GOT3 (cell line): ENCODE results near the gene PLXDC1.
A peak's percentile ranks its signal among the peaks of the same experiment; 100 is the strongest.
"Not testable (repeated sequence)": the region's sequence is repeated elsewhere in the genome, so short reads cannot be mapped to it uniquely, and the experiment has no call there.

Experiments used
- DNase-seq: peaks from one replicate; lab custom pipeline; 2025; ENCODE audit warnings: mixed read lengths; lab: John Stamatoyannopoulos, UW

Gene PLXDC1

DNA sequence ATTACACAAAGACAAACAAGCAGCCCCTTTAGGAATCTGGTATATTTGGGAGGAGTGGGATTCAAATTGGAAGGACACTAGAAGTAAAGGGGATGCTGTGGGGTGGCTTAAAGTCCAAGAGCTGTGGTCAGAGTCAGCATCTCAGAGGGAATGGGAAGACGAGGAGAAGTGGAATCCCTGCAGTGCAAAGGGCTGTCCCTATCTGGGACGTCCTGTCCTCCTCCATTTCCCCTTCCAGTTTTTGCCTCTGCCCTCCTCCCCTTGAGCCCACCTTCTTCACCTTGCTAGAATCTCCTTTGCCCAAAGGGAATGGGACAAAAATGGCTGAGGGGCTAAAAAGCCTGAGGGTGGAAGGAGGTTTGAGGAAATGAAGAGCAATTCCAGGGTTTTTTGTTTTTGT lies 4.2 kb upstream of the PLXDC1 start:
- DNase-seq = no peak

DNA sequence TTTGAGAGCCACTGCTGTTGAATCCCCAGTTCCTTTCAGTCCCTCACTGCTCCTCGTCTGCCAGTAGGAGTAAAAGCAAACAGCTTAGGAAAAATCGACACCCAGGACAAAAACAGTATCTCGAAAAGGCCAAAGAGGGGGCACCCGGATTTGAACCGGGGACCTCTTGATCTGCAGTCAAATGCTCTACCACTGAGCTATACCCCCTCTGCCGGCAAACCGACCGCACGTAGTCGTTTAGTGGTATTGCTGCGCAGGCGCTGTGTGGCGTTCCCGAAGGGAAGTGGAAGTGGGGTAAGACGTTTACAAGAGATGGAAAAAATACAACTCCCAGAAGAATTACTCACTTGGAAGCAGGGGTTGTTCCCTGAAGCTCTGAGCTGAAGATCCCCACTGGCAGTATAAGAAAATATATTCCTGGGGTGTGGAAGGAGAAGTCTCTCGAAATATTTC lies 2.2 kb upstream of the PLXDC1 start:
- DNase-seq = peak; percentile 83

DNA sequence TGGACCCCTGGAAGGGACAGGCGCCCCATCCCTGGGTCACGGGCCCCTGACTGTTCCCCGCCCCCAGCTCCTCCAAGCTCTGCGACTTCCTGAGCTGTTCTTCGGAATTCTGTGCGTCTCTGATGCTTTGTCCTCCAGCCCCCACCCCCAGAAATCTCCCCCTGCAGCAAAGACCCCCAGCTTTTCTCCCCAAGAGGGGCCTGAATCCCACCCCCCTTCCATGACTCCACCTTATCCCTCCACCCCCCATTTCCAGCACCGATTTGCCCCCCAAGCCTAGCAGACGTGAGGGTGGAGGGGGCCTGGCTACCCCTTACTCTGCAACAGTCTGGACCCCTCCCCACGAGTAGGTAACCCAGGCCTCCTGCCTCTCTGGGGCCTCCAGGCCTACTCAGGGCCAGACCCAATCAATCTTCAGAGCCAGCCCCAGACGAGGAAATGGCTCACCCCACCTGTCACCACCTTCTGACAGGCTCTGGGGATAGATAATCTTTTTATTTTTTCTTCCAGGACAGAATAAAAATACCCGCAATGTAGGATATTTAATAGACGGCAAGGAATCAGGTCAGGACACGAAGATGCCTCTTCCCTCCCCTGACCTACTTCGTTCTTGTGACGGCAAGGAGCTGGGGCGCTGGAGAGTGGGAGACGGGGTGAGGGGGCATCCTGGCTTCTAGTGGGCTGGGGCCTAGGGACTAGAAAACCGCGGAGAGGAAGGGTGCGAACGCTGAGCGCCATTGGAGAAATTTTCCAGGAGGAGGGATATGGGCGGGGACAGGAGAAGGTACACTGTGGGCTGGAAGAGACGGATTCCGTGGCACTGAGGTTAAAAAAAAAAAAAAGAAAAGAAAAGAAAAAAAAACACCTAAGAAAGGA lies 744 bp upstream of the PLXDC1 start:
- DNase-seq = no peak

- no peak for DNase-seq
Measured at GRCh38 chr17:39150795-39151149, 665 bp downstream of the PLXDC1 start.

DNA sequence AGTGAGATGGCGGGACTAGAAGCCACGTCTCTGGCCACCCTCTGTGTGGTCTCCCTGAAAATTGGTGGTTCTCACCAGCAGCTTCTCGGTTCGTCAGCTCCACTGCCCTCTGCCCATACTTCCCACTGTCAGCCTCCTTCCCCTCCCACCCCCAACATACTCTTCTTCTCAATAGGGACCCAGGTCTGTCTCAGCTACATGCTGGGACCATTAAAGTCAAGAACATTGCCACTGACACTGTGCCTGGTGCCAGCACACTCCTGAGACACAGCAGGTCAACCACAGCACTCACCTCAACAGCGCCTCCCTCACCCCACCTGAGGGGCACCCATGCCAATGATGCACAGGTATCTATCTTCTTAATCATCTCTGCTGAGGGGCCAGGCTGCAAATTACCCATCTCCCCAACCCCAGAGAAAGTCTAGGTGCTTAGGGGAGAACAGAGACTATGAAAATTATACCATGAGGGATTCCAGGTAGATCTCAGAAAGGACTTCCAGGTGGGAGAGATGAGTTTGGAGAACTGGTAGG lies 1.3 kb downstream of the PLXDC1 start:
- DNase-seq = no peak

DNA sequence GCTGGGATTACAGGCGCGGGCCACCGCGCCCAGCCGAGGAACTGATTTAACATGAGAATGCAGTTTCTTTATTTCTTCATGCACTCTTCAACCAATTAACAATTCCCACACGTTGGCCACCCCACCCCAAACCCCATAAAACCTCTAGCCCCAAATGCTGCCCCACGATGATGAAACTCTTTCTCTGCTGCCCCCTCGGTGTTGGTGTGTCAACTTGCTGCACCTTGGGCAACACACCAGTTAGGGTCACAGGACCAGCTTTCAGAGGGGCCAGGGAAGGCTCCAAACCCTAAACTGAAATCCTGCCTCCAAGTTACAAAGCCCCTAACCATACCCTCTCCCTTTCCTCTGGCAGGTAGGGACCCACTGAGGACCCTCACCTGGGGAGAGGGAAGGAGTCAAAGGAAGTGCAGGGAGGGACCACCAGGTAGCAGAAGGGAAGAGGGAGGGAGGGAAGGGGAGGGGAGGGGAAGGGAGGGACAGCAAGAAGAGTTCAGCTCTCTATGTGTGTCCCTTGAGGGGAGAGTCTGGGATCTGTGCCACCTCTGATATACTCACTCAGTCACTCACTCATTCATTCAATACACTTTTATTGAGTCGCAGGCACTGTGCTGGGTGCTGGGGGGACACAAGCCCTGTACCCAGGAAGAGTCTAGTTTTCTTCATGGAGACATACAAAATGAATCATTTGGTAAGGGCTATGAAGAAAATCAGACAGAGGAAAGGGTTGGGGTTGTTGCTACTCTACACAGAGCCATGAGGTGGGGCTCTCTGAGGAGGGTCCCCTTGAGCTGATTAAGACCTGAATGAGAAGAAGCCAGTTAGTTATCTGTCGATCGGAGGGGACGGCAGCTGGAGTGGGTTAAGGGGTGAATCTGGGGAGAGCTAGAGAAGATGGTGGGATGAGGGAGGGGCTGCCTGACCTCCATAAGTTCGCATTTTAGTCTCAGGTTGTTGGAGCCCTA lies 3.9 kb downstream of the PLXDC1 start:
- no peak for DNase-seq

DNA sequence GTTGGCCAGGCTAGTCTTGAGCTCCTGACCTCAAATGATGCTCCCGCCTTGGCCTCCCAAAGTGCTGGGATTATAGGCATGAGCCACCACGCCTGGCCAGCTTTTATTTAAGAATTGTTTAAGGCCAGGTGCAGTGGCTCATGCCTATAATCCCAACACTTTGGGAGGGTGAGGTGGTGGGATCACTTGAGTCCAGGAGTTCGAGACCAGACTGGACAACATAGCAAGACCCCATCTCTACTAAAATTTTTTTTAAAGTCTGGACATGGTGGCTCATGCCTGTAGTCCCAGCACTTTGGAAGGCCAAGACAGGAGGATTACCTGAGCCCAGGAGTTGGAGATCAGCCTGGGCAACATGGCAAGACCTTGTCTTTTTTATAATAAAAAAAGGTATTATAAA lies 5.2 kb downstream of the PLXDC1 start:
- DNase-seq = no peak

DNA sequence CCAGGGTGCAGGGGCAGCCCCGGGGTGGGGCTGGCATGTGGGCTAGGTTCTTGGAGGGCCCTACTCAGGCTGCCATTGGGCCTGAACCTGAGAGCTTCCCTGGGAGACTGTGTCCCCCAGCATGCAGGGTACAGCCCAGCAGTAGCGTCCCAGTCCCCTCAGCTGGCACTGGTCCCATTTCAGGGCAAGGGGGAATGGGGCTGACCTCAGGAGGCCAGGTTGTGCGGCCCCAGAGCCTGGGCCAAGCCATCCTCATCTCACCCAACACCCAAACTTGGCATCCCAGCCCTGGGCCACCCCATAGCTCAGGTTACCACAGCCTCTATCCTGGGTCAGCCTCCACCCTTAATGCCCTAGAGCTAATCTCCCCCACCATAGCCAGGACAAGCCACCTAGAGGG lies 6.3 kb downstream of the PLXDC1 start:
- DNase-seq = no peak

DNA sequence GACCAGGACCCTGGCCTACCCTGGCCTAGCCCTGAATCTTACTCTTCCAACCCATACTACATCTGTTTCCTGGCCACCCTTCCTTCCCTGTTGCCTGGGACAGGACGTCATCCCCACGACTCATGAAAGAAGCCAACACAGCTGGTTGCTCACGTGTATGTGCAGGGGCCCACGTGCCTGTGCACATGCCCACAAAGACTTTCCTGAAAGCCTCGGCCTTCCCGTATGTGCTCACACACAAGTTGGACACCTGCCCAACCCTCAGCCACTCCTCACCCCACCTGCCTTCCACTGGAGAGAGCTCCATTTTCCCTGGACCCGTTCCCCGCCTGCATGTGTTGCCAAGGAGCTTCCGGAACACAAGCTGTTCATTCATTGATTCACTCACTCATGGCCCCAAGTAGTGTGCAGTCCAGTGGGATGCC lies 7.0 kb downstream of the PLXDC1 start:
- no peak for DNase-seq

DNA sequence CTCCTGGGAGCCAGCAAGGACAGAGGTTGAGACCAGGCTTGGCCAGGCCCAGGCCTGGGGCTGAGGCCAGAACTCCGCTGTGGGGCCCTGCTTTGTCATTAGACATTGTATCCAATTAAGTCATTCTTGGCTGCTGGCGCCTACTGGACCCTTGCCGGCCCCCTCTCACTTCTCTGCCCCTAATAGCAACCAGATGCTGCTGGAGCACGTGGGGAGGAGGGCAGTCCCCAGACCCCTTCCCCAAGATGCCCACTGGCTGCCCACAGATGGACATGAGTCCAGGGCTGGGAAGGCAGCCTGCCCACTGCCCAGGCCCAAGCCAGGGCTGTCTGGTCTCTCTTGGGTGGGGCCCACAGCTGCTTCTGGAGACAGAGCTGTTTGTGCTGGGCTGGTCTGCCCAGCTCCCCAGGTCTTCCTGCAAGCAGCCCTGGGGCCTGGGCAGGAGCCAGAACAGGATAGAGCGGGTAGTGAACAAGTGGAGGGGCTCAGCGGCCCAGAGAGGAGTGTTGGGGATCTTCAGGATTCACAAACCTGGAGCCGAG lies 7.8 kb downstream of the PLXDC1 start:
- no peak for DNase-seq

GRCh38 chr17:39141915-39142664 lies 9.3 kb downstream of the PLXDC1 start:
- no peak for DNase-seq

GRCh38 chr17:39141294-39141693 lies 10.1 kb downstream of the PLXDC1 start:
- no peak for DNase-seq

DNA sequence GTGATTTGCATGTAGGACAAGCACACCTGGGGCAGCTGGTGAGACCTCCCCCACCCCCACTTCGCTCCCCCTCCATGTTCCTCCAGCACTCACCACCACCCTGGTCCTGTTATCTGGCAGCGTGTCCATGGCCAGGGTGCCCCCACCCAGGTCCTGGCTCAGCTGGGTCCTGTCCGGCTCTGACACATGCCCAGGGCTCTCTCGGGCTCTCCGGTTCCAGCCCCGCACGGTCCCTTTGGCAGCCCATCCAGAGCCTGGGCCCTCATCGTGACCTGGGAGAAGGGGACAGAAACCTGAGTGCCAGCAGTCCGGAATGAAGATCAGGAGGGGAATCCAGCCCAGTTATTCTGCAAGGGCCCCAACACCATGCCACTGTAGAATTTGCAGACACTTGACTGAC lies 11.9 kb downstream of the PLXDC1 start:
- DNase-seq = no peak

- DNase-seq = no peak
Measured at GRCh38 chr17:39139161-39139511, 12.3 kb downstream of the PLXDC1 start.

- DNase-seq = no peak
Measured at GRCh38 chr17:39138431-39139160, 12.8 kb downstream of the PLXDC1 start.

DNA sequence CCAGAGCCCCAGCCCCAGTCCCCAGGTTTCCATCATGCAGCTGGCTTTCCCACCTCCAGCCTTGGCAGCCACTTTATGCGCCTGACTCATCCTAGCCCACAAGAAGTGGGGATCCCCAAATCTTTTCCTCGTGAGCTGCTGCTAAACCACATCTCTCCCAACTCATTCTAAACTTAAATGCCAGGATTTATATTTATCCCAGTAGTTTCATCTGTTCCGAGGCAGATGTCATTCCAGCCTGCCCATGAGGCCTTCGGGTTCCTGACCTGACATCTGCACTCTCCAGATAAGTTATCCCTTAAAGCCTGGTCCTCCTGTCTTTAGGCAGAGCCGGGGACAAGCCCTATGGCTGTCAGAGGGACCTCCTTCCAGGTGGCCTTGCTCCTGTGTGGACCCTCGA lies 16.6 kb downstream of the PLXDC1 start:
- DNase-seq = no peak

- DNase-seq = no peak
Measured at GRCh38 chr17:39132192-39132610, 19.2 kb downstream of the PLXDC1 start.

GRCh38 chr17:39131616-39132015 lies 19.8 kb downstream of the PLXDC1 start:
- DNase-seq = no peak

DNA sequence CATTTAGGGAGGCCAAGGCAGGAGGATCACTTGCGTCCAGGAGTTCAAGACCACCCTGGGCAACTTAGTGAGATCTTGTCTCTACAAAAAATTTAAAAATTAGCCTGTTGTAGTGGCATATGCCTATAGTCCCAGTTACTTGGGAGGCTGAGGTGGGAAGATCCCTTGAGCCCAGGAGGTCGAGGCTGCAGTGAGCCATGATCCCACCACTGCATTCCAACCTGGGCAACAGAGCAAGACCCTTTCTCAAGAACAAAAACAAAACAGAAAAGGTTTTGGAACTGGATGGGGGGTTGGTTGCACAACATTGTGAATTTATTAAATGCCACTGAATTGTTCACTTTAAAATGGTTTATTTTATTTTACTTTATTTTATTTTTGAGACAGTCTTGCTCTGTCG lies 21.2 kb downstream of the PLXDC1 start:
- no peak for DNase-seq

DNA sequence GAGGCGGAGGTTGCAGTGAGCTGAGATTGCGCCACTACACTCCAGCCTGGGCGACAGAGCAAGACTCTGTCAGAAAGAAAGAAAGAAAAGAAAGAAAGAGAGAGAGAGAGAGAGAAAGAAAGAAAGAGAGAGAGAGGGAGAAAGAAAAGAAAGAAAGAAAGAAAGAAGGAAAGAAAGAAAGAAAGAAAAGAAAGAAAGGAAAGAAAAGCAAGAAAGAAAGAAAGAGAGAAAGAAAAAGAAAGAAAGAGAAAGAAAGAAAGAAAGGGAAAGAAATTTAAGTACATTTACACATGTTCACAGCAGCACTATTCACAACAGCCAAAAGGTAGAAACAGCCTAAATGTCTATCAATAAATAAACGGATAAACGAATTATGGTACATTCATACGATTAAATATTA lies 21.9 kb downstream of the PLXDC1 start:
- DNase-seq = not testable (repeated sequence)

DNA sequence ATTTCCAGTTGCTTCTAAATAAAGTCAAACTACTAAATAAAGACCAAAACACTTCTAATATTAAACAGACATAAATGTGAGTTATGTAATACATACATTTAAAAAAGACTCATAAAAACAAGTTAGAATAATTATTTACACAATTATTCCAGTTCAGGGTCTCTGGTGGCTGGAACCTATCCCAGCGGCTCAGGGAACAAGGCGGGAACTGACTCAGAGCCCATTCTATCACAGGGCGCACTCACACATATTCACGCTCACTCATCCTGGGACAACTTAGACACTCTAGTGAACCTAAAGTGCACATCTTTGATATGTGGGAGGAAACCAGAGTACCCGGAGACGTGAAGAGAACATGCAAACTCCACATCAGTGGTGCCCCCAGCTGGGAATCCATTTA lies 25.0 kb downstream of the PLXDC1 start:
- no peak for DNase-seq
